Stimulated activated CD4-positive, alpha-beta T cell treated with anti-CD3 and anti-CD28 coated beads, Interleukin-15, amount 100 ng/mL, for 48 hours (primary cell): ENCODE measurements around the gene ARL5C.
A peak's percentile ranks its signal among the peaks of the same experiment; 100 is the strongest.

Experiments
- DNase-seq, 2 donors: peaks; one replicate each; pipeline ENCODE4 v3.0.0-alpha.2; 2020; ENCODE audit warnings: low read depth in 2 of 2

ARL5C gene

DNA sequence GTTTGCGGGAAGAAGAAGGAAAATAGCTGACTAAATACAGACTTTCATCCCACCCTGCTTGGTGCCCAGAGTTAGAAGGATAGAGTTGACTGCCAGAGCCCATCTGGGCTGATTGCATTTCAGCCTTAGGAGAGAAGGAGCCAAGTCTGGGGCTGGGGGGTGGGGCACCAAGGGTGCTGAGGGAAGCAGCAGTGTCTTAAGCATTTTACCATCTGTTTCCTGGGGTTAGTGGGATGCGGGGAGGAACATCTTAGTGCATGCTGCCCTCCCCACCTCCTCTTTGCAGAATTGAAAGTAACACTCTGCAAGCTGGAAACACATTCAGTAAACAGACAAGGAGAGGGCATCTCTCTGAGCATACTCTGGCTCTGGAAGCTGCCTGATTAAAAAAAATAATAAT, 1.5 kb upstream of the ARL5C start:
- no peak for DNase-seq

DNA sequence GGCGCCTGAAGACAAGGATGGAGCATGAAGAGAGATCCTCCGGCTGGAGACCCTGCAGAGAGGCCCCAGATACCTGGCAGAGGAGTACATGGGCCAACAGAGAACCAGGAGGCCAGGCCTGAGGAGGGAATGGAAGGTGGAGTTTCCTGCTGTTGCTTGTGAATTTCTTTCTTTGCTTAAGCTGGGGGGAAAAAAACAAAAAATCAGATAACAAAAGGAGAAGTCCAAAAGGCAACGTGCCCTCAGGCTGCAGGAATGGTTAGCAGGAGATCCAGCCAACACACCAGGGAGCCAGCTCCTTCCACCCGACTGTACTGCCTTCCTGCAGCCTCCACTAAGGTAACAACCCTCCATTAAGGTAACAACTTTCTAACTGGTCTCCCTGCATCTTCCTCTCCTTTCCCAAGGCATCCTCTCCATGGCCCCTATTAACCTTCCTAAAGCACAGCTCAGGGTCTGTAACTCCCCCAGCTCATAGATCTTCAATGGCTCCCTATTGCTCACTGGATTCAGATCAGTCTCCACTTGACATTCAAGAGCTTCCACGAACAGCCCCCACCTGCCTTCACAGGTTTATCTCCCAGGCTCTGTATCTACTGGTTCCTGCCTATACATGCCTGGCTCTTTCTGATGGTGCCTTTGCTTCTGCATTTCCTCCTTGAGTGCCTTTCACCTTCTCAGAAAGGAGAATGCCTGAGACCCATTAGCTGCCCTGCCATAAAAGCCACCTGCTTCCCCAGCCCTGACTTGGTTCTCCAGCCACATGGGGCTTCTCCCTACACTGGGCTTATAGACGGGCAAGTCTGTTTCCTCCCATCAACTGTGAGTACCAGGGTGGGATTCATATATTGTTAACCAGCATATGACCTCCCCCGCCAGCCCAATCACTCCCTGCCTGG, 725 bp upstream of the ARL5C start:
- no peak for DNase-seq

DNA sequence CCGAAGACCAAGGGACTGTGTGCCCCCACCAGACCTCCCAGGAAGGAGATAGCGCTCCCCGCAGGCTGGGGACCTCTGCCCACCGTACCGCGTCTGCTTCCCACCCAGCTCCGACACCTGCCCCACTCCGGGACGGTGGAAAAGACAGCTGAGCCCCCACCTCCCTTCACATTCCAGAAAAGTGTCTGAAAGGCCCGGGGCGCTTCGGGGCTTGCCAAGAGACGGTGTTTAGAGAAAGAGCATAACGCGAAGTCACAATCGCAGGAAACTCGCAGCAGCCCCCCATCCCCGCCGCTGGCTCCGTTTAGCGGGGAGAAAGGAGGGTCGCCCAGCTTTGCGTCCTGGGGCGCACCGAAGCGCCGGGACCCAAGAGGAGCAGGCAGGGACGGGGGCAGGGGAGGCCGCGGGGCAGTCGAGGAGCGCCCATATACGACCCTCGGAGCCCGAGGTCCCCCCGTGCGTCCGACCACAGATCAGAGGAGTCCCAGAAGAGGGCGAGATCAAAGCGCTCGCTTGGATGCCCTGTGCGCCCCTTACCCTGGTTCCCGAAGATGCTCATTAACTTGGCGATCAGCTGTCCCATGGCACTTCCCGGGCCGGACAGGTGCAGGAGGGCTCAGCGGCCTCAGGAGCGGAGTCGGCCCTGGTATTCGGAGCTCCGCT, 652 bp downstream of the ARL5C start:
- DNase-seq, result no peak

DNA sequence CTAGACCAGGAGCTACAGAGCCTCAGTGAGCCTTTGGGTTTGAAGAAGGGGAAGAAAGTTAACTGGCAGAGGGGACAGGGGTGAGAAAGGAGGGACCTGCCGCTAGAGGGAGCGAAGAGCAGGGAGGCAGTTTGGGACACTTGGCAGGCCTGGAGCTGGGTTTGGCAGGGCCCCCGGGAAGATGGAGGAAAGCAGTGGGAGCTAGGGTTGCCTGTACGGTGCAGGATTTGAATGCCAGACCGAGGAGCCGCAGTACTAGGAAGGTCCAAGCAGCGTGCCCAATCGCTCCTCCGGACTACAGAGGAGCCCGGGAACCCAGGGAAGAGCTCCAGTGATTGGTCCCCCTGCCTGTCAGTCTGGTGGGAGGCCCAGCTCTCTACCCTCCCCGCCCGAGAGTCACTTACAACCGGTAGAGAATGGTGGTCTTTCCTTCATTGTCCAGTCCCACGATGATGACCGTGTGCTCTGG, 1.3 kb downstream of the ARL5C start:
- DNase-seq, result peak; percentile 54 to 72

DNA sequence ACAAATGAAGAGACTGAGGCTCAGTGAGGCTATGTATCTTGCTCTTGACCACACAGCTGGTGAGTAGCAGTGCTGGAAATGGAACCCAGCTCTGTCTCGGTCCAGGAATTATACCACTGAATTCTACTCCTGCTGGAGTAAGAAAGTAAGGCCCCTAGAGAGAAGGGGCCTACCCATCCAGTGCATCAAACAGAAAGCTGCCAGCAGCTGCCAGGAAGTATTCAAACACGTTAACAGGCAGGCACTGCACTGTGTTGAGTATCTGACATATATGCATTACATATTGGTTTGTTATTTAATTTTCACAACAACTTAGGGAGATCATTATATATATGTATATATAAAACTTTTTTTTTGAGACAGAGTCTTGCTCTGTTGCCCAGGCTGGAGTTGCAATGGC, 4.0 kb downstream of the ARL5C start:
- no peak for DNase-seq

DNA sequence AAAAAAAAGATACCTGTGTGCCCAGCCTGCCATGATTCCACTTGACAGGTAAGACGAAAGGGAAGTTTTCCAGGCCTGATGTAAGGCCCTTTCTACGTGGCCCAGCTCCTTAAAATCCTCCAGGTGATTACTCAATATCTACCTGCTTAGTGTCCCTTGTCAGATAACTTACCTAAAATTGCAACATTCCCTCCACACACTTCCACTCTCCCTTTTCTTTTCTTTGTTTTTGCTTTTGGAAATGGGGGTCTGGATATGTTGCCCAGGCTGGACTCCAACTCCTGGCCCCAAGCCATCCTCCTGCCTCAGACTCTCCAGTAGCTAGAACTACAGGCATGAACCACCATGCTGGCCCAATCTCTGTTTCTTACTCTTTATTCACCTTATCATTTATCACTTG, 7.3 kb downstream of the ARL5C start:
- DNase-seq, result no peak

DNA sequence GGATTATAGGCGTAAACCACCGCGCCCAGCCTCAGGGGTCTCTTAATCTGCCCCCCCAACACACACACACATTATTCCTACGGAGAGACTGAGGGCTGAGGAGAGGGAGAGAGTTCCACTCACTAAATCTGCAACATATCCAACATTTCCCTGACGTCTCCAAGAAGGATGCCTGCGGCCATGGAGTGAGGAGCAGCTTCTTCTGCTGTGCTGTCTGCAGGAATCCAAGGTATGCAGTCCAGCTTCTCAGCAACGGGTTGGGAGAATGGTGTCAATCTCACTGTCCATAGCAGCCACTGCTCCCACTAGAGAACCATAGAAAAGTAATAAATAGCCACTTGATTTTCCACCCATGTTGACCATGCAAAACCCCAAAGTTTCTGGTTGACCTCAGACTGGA, 9.5 kb downstream of the ARL5C start:
- DNase-seq, result no peak

DNA sequence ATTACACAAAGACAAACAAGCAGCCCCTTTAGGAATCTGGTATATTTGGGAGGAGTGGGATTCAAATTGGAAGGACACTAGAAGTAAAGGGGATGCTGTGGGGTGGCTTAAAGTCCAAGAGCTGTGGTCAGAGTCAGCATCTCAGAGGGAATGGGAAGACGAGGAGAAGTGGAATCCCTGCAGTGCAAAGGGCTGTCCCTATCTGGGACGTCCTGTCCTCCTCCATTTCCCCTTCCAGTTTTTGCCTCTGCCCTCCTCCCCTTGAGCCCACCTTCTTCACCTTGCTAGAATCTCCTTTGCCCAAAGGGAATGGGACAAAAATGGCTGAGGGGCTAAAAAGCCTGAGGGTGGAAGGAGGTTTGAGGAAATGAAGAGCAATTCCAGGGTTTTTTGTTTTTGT, 10.3 kb downstream of the ARL5C start:
- no peak for DNase-seq

DNA sequence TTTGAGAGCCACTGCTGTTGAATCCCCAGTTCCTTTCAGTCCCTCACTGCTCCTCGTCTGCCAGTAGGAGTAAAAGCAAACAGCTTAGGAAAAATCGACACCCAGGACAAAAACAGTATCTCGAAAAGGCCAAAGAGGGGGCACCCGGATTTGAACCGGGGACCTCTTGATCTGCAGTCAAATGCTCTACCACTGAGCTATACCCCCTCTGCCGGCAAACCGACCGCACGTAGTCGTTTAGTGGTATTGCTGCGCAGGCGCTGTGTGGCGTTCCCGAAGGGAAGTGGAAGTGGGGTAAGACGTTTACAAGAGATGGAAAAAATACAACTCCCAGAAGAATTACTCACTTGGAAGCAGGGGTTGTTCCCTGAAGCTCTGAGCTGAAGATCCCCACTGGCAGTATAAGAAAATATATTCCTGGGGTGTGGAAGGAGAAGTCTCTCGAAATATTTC, 12.3 kb downstream of the ARL5C start:
- peak; percentile 83 to 84 for DNase-seq

DNA sequence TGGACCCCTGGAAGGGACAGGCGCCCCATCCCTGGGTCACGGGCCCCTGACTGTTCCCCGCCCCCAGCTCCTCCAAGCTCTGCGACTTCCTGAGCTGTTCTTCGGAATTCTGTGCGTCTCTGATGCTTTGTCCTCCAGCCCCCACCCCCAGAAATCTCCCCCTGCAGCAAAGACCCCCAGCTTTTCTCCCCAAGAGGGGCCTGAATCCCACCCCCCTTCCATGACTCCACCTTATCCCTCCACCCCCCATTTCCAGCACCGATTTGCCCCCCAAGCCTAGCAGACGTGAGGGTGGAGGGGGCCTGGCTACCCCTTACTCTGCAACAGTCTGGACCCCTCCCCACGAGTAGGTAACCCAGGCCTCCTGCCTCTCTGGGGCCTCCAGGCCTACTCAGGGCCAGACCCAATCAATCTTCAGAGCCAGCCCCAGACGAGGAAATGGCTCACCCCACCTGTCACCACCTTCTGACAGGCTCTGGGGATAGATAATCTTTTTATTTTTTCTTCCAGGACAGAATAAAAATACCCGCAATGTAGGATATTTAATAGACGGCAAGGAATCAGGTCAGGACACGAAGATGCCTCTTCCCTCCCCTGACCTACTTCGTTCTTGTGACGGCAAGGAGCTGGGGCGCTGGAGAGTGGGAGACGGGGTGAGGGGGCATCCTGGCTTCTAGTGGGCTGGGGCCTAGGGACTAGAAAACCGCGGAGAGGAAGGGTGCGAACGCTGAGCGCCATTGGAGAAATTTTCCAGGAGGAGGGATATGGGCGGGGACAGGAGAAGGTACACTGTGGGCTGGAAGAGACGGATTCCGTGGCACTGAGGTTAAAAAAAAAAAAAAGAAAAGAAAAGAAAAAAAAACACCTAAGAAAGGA, 13.8 kb downstream of the ARL5C start:
- peak in 1 of 2 donors; percentile 29 for DNase-seq

DNA sequence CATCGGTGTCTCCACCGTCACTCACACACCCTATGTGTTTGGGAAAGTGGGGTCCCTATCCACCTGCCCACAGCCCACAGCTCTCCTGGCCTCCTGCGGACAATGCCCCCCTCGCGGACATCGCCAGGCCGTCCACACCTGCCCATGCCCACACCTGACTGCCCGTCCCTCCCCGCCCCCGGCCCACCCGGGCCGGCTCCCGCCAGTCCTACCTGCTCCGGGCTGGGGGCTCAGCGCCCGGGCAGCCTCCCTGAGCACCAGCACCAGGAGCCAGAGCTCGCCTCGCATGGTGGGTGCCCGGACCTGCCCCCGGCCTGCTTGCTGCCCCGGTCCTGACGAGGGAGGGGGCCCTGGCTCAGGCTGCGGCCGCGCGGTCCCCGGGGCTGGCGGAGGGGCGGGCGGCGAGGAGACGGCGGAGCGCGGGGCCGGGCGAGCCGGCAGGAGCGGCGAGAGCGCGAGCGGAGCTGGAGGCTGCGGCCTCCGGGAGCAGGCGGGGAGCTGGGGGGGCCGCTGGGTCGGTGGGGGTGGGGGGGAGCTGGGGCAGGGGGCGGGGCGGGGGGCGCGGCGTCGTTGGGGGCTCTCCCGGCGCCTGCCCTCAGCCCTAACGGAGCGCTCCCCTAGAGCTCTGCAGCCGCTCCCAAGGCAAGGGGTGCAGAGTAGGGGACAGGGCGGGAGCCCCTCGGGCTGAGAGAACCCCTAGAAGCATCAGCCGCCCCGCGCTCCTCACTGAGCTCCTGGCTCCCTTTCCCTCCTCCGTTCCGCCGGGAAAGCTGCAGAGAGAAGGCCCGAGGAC, 14.6 kb downstream of the ARL5C start, which contains the start of gene PLXDC1:
TSS of gene PLXDC1 (minus strand) at position 488 of the 793 bp plus-strand sequence. CDS start at position 288, 200 bp downstream.
- no peak for DNase-seq

DNA sequence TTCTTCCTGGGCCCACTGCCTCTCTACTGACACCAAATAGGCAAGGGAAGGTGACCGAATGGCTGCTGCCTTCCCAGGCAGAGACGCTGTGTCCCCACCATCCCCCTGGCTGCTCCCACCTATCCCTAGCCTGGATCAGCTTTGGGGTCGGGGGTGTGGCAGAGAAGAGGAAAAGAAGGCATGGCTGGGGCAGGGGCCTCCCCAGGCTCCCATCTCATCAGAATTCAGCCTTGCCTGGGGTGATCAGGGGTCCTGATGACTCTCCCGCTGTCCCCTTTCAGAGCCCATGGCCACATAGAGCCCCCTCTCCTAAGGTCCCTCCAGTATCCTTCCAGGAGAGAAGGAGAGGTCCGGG, 15.2 kb downstream of the ARL5C start:
- no peak for DNase-seq

DNA sequence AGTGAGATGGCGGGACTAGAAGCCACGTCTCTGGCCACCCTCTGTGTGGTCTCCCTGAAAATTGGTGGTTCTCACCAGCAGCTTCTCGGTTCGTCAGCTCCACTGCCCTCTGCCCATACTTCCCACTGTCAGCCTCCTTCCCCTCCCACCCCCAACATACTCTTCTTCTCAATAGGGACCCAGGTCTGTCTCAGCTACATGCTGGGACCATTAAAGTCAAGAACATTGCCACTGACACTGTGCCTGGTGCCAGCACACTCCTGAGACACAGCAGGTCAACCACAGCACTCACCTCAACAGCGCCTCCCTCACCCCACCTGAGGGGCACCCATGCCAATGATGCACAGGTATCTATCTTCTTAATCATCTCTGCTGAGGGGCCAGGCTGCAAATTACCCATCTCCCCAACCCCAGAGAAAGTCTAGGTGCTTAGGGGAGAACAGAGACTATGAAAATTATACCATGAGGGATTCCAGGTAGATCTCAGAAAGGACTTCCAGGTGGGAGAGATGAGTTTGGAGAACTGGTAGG, 15.8 kb downstream of the ARL5C start:
- no peak for DNase-seq

DNA sequence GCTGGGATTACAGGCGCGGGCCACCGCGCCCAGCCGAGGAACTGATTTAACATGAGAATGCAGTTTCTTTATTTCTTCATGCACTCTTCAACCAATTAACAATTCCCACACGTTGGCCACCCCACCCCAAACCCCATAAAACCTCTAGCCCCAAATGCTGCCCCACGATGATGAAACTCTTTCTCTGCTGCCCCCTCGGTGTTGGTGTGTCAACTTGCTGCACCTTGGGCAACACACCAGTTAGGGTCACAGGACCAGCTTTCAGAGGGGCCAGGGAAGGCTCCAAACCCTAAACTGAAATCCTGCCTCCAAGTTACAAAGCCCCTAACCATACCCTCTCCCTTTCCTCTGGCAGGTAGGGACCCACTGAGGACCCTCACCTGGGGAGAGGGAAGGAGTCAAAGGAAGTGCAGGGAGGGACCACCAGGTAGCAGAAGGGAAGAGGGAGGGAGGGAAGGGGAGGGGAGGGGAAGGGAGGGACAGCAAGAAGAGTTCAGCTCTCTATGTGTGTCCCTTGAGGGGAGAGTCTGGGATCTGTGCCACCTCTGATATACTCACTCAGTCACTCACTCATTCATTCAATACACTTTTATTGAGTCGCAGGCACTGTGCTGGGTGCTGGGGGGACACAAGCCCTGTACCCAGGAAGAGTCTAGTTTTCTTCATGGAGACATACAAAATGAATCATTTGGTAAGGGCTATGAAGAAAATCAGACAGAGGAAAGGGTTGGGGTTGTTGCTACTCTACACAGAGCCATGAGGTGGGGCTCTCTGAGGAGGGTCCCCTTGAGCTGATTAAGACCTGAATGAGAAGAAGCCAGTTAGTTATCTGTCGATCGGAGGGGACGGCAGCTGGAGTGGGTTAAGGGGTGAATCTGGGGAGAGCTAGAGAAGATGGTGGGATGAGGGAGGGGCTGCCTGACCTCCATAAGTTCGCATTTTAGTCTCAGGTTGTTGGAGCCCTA, 18.5 kb downstream of the ARL5C start:
- no peak for DNase-seq

DNA sequence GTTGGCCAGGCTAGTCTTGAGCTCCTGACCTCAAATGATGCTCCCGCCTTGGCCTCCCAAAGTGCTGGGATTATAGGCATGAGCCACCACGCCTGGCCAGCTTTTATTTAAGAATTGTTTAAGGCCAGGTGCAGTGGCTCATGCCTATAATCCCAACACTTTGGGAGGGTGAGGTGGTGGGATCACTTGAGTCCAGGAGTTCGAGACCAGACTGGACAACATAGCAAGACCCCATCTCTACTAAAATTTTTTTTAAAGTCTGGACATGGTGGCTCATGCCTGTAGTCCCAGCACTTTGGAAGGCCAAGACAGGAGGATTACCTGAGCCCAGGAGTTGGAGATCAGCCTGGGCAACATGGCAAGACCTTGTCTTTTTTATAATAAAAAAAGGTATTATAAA, 19.7 kb downstream of the ARL5C start:
- no peak for DNase-seq

DNA sequence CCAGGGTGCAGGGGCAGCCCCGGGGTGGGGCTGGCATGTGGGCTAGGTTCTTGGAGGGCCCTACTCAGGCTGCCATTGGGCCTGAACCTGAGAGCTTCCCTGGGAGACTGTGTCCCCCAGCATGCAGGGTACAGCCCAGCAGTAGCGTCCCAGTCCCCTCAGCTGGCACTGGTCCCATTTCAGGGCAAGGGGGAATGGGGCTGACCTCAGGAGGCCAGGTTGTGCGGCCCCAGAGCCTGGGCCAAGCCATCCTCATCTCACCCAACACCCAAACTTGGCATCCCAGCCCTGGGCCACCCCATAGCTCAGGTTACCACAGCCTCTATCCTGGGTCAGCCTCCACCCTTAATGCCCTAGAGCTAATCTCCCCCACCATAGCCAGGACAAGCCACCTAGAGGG, 20.8 kb downstream of the ARL5C start:
- DNase-seq, result no peak

DNA sequence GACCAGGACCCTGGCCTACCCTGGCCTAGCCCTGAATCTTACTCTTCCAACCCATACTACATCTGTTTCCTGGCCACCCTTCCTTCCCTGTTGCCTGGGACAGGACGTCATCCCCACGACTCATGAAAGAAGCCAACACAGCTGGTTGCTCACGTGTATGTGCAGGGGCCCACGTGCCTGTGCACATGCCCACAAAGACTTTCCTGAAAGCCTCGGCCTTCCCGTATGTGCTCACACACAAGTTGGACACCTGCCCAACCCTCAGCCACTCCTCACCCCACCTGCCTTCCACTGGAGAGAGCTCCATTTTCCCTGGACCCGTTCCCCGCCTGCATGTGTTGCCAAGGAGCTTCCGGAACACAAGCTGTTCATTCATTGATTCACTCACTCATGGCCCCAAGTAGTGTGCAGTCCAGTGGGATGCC, 21.5 kb downstream of the ARL5C start:
- no peak for DNase-seq

DNA sequence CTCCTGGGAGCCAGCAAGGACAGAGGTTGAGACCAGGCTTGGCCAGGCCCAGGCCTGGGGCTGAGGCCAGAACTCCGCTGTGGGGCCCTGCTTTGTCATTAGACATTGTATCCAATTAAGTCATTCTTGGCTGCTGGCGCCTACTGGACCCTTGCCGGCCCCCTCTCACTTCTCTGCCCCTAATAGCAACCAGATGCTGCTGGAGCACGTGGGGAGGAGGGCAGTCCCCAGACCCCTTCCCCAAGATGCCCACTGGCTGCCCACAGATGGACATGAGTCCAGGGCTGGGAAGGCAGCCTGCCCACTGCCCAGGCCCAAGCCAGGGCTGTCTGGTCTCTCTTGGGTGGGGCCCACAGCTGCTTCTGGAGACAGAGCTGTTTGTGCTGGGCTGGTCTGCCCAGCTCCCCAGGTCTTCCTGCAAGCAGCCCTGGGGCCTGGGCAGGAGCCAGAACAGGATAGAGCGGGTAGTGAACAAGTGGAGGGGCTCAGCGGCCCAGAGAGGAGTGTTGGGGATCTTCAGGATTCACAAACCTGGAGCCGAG, 22.3 kb downstream of the ARL5C start:
- no peak for DNase-seq

DNA sequence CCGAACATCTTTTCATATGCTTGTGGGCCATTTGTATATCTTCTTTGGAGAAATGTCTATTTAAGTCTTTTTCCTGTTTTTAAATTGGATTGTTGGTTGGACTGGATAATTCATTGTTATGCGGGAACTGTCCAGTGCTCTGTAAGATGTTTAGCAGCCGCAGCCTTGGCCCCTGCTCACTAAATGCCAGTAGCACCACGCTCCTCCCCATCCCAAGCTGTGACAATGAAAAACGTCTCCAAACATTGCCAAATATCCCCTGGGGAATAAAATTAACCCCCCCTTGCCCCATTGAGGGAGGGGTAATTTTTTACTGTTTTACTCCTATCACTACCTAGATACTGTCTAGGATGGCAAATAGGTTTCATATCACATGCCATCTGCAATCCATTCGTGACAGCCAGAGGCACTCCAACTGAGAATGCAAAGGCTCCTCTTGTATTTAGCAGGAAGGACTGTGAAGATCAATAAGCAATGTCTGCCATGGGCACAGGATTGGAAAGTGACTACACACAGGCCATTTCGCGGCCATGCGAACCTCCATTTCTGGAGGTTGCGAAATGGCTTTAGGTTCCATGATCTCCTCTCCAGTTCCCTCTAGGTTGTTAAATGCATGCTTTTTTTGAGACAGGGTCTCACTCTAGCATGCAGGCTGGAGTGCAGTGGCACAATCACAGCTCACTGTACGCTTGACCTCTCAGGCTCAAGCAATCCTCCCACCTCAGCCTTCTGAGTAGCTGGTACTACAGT, 23.9 kb downstream of the ARL5C start:
- no peak for DNase-seq
